Heart left ventricle (tissue), 13 donors: Measurements from ENCODE around the gene BANK1.

Experiments
- POLR2A ChIP-seq, 2 donors: fragments of 450-650 bp; IDR thresholded peaks; one replicate each; pipeline ENCODE4 v1.6.1; 2017; ENCODE audit warnings: antibody characterized with exemption in 2 of 2, mild to moderate bottlenecking in 2 of 2, moderate library complexity in 2 of 2
- TF ChIP-seq, protein P1 (sequence below), 12 donors: fragments of 200-600 bp; sonication (generic) in 4 of 12; IDR thresholded peaks; one replicate each; pipeline versions ENCODE4 v1.5.0 to v1.8.0; 2018 to 2022; ENCODE audit warnings: antibody characterized with exemption in 12 of 12, mild to moderate bottlenecking in 5 of 12
- donor health status: ischemic (EF 13 %, LVEDD 7.1; RV severe dilation, severe dysfunction).
- donor health status: DM: no; HTN: yes; CAD: no.
- donor health status: DM: no; HTN: no; CAD: no.
- donor health status: ischemic (EF 25% LVEDD 6.9; RV normal size, moderate dysfunction).
- donor health status: ischemic (EF 25% LVEDD 5.7; RV mildly dilated, moderate dysfunction).
- donor health status: ischemic (EF 35%, LVEDD 5.7; RV mildly dilated, moderate dysfunction).
- donor health status: nonischemic (EF 11% LVEDD 7.7; RV severe dilation, severe dysfunction).
- donor health status: DM: yes; HTN: yes; CAD: no.
- donor health status: PGD.
- donor health status: ischemic (EF 29% LVEDD 5.4; RV normal size, mild dysfunction).
- donor health status: nonischemic (EF 23%, LVEDD 6.1; RV moderate dilation, normal function).

- TF ChIP-seq, protein P1, sequence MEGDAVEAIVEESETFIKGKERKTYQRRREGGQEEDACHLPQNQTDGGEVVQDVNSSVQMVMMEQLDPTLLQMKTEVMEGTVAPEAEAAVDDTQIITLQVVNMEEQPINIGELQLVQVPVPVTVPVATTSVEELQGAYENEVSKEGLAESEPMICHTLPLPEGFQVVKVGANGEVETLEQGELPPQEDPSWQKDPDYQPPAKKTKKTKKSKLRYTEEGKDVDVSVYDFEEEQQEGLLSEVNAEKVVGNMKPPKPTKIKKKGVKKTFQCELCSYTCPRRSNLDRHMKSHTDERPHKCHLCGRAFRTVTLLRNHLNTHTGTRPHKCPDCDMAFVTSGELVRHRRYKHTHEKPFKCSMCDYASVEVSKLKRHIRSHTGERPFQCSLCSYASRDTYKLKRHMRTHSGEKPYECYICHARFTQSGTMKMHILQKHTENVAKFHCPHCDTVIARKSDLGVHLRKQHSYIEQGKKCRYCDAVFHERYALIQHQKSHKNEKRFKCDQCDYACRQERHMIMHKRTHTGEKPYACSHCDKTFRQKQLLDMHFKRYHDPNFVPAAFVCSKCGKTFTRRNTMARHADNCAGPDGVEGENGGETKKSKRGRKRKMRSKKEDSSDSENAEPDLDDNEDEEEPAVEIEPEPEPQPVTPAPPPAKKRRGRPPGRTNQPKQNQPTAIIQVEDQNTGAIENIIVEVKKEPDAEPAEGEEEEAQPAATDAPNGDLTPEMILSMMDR (IDR thresholded peaks at IDR 0.05) = no peak
- TF ChIP-seq POLR2A (IDR thresholded peaks at IDR 0.05) = no peak
These were observed 203.6 kb downstream of the BANK1 start for GRCh38 chr4:101993842-101994775.
